ENCODE data around the gene IFRD2.
"Not testable (repeated sequence)": the region's sequence is repeated elsewhere in the genome, so short reads cannot be mapped to it uniquely, and the experiment has no call there.

Gene IFRD2

DNA sequence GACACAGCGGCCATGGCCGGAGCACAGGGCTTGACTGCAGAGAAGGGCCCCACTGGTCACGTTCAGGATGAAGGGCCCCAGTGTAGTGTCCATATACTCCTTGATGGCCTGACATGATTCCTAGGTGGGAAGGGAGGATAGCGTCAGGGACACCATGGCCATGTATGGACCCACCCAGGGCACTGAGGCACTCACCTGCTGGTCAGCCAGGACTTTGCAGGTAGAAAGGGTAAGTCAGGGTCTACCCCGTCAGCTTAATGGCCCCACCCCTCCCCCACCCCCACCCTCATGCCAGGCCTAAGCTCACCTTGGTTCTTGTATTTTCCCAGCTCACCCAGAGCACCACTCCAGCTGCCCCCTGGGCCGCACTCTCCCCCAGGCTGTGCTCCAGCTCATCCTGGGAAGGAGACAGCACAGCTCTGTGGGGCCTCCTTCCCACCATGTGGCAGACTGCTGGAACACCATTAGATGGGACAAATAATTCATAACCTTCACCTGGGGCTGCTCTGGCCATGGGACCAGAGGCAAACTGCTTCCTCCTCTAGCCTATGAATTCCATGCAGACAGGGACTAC, 8.5 kb upstream of the IFRD2 start:
- DNase-seq, result no peak

DNA sequence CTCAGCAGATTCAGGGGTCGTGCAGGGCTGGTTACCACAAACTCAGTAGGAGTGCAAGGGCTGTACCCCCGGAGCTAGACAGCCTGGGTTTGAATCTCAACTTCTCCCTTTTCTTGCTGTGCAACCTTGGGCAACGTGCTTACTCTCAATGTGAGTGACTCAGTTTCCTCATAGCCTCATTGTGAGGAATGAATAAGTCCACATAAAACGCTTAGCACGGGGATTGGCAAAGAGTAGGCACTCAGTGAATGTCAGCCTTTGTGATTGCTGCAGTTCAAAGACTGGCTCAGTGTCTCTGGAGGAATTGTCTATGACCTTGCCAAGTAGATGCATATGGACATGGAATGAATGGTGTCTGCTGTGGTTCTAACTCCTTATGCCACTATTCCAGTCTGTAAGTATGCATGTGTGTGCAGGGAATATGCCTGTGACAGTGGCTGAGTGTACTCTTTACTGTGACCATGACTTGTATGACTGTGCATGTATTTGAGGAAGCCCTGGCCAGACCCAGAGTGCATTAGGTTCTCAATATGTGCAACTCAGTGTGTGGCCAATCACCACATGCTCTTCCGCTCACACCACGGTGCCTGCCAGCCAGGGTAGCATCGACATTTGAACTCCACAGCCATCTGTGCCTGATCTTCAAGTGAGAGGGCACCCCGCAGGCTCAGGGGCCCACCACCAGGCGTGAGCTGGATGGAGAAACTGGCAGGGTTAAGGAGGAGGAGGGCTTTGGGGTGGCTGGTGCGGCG, 7.9 kb upstream of the IFRD2 start:
- DNase-seq, result no peak

DNA sequence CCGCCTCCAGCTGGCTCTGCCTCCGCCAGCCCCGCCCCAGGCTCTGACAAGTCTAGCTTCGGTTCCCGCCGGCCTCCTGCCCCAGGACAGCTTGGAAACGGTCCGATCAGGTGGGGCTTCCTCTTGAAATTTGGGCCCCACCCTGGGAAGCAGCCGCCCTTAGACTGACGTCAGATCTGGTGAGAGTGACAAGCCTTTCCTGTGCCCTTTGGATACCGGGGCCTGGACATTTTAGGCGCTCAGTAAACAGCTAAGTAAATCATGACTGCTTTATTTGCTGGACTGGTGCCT, 7.4 kb upstream of the IFRD2 start:
- DNase-seq, result no peak

DNA sequence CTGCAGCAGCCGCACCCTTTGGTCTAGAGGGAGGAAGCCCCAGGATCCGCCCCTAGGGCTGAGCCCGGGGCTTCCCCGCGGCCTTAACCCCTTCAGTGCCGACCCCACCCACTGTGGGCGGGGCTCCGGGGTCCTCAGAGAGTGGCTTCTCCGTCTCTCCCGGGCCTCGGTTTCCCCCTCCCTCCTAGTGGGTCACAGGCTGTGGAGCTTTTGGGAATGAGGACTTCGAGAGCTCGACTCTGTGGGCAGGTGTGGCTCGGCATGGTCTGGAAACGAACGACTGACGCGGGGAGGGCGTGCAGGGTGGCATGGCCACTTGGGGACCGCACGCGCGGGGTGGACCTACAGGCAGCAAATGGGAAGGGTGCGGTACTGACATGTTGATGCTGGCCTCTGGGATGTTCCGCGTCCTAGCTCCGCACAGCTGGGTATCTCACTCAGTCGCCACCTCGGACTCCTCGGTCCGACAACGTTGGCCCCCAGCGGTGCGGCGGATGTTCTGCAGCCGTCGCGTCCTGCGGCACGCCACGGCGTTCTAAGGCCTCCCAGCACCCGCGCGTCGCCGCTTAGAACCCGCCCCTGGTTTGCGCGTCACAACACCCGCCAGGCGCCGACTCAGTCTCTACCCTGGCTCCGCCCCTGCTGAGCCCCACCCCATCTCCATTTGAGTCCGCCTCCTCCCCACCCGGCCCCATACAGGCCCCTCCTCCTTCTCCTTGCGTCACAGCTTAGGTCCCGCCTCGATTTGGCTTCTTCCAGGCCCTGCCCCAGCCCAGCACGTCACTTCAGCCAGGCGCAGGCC, 6.8 kb upstream of the IFRD2 start, which contains the start of the genes HYAL3 and NAA80:
HYAL3 (minus strand) TSS at position 570 of the 802 bp plus-strand sequence. CDS start 3,803 bp downstream, outside the sequence.
NAA80 (minus strand) TSS at position 570 of the 802 bp plus-strand sequence. CDS start 1,942 bp downstream, outside the sequence.
- peak; percentile 93 for DNase-seq

DNA sequence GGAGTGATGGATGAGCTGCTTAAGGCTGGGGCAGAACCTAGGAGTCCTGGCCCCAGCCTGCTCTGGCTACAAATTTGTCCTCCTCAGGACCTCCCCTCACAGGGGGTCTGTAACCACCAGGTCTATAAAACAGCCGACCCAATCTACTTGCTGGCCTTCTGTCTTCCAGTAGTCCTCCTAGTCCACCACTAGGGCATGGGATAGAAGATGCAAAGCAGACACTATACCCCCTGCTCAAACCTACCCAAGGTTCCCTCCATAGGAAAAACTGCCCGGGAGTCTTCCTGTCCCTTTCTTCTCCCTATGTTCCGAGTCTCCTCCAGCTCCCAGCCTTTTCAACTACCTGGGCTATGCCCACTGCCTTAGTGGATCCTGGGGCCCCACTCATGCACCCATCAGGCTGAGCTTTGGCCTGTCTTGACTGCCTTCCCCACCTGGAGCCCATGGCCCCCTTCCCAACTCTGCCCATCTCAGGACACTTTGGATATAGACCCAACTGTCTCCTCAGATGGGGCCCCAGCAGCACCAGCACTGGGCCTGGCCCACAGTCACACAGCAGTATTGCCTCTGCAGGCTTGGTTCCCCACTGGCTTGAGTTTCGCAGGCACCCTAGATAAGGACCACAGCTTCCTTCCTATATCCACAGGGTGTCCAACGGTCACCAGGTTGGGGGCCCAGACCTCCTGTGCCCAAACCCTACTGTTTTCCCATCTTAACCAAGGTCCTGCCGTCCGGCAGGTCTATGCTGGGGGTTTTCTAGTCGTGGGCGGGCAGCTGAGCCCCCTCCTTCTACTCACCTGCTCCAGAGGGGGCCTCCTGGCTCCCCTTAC, 5.9 kb upstream of the IFRD2 start:
- DNase-seq, result no peak

DNA sequence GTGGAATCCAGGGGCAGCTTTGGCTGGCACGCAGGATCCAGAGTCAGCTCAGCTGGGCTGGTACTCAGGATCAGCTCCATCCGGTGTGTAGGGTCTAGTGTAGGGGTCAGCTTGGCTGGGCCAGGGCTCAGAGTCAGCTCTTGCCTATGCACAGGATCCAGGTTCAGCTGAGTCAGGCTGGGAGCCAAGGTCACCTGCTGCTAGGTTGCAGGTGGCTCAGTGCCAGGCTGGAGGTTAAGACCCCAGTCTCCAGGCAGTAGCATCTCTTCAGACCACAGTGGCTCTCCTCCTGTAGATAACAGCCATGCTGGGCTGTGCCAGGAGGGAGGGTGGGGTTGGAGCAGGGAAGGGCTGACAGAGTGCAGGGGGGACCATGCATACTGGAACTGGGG, 5.2 kb upstream of the IFRD2 start:
- no peak for DNase-seq

DNA sequence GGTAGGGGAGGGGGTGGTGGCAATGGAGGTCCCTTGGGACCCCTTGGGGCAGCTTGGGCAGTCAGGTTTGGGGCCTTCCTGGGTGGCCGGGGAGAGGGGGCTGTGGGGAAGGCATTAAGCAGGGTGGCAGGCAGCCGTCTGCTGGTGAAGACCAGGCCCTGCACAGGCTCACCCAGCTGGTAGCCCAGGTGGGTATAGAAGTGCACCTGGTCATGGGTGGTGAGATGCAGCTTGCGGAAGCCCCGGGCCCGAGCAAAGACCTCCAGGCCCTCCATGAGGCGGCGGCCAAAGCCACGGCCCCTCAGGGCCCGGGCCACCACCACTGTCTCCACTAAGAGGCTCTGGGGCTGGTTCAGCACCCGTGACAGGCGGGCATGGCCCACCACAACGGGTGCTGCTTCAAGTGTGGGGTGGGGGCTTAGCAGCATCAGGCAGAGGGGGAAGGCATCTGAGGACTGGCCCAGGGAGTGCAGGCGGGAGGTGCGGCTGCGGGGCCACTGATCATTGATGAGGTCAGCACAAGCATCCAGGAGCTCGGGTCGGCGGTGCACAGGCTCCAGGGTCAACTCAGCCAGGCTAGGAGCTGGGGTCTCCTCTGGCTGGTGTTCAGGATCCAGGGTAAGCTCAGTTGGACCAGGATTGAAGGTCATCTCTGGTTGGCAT, 4.6 kb upstream of the IFRD2 start:
- DNase-seq, result no peak

DNA sequence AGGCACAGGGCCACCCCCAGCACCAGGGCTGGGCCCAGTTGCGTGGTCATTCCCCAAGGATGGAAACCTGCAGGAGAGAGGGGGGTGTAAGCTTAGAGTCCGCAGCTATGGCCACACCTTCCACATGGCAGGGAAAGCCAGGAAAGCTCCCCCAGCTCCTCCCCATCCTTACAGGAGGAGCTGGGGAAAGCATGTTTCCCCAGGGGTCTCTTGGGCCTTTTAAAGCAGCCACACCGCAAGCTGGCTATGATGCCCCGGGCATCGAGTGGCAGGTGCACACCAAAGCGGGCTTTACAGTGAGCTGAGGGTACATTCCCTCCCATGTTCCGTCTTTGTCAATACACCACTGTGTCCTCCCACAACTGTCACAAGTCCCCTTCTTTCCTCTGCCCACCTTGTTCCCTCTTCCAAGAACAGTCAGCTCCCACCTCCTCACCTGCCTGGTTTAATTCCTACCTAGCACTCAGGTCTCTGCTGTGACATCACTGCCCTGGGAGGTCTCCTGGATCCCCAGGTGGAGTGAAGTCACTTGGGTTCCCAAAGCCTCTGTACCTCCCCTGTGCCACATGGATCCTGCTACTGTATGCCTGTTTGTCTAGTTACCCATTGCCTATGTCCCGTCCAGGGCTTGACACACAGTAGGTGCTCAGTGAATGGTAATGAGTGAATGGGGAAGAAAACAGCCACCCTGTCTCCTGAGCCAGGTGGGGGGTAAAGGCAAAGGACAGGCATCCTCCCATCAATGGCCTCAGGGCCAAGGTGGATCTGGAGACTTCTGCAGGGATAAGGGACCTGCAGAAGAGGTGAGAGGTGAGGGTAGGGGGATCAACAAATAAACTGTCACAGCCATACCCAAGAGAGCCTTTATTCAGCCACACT, 3.6 kb upstream of the IFRD2 start:
- no peak for DNase-seq

DNA sequence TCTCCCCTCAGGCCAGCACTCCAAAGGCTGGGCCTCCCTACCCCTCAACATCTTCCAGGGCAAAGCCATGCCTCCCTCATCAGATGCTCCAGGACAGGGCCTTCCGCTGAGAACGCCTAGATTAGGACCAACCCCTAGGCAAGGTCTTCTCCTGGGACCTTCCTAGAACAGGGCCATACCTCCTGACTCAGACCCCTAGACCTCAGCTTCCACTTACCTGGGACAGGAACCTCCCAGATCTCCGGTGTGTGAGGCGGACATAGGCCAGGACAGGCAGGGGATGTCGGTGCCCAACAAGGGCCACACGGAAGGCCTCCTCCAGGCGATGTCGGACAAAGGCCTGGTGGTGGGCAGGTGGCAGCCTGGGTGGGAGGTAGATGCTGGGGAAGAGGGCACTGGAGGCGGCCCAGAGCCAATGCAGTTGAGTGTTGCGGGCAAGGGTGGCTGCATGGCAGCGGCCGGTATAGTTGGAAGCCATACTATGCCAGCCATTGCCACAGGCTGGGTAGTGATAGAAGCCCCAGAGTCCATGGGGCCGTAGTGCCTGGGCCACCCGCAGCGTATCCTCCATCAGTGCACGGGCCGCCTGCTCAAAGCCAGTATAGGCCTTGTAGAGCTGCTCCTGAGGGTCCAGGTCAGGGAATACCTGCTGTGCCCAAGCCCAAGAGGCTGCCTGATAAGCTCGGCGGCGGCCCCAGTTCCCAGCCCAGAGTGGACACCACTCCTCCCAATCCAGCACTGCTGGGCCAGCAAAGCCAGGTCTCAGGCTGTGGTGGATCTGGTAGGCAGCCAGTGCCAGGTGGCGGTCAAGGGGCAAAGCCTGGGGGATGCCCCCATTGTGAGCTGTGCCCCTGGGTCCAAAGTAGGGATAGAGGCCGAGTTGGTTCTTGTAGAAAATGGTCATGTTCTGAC, 2.5 kb upstream of the IFRD2 start:
- DNase-seq, result no peak

DNA sequence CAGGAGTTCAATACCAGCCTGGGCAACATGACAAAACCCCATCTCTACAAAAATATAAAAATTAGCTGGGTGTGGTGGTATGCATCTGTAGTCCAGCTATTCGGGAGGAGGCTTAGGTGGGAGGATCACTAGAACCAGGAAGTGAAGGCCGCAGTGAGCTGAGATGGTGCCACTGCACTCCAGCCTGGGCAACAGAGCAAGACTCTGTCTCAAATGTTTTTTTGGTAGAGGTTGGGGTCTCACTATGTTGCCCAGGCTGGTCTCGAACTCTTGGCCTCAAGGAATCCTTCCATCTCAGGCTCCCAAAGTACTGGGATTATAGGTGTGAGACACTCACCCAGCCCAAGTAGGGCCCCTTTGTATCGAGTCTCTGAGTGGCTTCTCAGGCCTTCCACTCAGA, 1.9 kb upstream of the IFRD2 start:
- DNase-seq, result no peak

DNA sequence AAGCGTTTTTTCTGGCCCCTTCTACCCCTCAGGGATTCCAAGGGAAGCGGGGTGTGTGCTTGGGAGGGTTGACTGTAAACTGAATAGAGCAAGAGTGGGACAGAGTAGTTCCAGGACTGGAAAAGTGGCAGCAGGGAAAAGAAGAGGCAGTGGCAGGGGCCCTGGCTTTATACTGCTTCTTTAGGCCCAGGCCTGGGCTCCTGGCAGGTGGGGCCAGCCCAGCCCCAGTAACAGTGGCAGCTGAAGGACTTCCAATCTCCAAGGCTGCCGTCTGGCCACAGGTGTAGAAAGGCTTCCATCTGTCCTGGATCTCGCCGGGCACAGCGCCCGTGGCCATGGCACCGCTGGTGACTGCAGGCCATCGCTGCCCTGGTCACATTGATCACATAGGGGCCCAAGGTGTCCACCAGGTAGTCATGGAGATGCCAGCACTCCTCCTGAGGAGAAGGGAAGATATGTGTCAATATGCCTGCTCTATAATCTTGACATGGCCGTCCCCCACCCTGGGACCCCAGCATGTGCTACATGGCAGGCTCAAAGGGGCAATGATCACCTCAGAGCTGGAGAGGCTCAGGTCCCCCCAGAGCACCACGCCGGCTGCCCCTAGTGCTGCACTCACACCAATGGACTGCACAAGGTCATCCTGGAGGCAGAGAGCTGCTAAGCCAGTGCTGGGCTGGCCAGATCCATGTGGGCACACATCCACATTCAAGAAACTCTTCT, 1.0 kb upstream of the IFRD2 start:
- DNase-seq, result no peak

DNA sequence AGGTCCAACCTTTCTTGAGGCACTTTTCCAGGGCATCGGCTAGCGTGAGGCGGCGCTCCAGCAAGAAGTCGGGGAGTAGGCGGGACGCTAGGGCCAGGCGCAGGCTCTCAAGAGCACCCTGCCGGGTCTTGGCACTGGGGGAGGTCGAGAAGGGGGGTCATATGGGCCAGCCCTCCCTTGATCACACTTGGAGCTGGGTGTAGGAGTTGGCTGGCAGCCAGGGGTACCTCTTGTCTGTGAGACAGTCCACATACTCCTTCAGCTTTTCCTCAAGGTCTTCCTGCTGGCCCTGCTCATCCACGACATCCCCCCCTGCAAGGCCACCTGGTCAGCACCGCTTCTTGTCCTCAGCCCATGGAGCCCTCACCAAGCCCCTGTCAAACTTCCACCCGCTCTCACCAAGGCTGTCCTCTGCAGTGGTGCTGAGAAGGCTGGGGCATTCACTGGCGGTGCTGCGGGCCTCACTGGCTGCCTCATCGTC, 2.0 kb downstream of the IFRD2 start:
- no peak for DNase-seq

DNA sequence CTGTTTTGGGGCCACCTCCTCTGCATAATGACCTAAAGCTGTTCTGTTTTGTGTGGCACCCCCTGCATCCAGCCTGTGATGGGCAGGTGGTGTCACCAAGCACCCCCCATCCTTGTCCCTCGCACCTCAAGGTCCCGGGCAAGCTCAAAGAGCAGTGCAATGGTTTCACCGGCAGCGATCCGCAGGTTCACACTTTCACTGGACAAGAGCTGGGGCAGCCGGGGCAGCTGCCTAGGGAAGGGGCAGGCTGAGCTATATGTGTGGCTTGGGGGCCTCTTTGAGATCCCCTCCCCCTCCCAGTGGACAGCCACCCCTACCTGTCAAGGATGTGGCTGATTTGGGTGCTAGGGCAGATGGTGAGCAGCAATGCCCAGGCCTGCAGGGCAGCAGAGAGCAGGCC, 3.1 kb downstream of the IFRD2 start:
- no peak for DNase-seq

DNA sequence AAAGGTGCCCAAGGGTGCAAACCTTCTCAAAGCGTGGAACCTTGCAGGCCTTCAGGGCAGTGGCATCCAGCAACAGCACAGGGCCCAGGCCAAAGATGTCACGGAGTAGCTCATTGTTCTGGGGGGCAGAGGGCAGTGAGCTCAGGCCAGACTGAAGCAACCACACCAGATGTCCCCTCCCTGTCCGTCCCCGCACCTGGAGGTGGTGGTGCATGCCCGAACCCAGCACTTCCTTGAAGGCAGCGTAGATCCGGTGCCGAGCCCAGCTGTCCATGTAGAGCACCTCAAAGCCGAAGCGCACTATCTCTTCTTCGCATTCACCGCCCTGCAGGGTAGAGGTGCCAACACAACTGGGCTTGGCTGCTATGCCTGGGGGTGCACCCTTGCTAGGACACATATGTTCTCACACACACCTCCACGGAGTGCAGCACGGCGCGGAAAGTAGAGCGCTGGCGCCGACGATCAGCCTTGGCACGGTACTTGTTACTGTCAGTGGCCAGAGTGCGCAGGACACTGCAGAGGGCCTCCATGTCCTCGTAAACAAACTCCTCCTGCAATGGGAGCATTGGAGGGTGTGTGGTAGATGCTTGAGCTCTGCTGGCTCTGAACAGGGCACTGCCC, 3.7 kb downstream of the IFRD2 start:
- no peak for DNase-seq

DNA sequence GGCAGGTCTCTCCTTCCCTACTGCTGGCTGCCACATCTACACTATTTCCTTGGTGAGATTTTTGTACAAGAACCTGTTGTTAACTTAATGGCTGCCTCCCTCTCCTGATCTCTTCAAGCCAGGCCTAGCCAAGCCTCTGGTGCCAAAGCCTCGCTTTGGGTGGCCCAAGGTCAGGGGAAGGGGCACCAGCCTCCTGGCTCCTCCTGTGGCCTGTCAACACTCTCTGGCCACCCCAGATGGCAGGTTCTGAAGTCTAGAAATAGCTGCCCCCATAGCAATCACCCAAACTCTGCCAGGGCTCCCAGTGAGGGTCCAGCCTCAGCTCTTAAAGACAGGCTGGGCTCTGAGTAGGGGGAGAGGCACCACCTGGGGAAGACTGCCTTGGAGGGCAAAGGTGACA, 5.0 kb downstream of the IFRD2 start:
- DNase-seq, result no peak

DNA sequence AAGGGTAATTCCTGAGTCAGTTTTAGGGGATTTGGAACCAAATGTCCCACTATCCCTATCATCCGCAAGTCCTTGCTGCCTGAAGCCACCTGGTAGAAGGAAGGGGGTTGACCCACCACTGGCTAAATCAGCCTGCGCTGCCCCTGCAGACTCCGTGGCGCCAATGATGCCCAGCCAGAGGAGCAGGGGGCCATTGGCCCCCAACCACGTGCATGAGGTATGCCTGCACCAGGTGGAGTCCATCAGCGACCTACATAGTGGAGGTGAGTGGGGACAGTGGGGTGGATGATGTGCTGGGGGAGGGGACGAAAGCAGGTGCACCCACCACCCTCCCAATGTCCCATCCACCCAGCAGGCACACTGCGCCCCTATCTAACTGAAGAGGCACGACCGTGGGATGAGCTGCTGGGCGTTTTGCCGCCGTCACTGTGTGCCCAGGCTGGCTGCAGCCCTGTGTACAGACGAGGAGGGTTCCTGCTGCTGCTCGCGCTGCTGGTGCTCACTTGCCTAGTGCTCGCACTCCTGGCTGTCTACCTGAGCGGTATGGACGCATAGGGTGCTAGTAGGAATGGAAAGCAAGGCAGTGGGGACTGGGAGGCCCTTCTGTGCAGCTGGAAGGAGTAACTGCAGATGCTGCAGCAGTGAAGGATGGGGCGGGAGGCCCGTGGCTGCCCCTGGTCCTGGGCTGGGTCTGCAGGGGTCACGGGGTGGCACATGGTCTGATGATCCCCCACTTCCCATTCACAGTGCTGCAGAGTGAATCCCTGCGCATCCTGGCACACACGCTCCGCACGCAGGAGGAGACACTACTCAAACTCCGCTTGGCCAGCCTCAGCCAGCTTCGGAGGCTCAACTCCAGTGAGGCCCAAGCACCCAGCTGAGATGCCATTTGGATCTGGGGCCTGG, 5.7 kb downstream of the IFRD2 start:
- no peak for DNase-seq

DNA sequence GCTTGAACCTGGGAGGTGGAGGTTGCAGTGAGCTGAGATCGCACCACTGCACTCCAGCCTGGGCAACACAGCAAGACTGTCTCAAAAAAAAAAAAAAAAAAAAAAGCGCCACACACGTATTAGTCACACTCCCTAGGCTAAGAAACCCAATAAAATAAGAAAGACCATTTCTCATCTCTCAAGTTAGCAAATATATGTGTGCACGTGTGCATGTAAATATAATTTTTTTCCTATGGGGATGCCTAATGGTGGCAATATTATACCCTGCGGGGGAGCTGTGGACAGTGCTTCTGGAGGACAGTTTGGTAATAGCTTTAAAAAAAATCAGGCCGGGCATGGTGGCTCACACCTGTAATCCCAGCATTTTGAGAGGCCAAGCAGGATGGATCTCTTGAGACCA, 8.1 kb downstream of the IFRD2 start:
- DNase-seq, result not testable (repeated sequence)

Data from NCI-H1105 treated with DMSO at 0.1 percent for 48 hours (cell line).